ENCODE measurements around the gene INPP4A. TPM values are rescaled to one million over a fixed set of nuclear protein-coding genes. Genes with fewer than 3 reads are reported as not detected.

The INPP4A gene
- total and polyA plus RNA-seq, 2 of the 13 experiments (the other 11 are each of a cell fraction or from before 2014, with no cell fraction given), result 10.1 to 10.9 TPM

- peak; percentile 95 for TF ChIP-seq POGK (CRISPR knock-in tag; conservative IDR thresholded peaks at IDR 0.05)
- peak; percentile 86 for TF ChIP-seq YY1 (IDR thresholded peaks at IDR 0.05; ENCODE audit: insufficient read depth, insufficient replicate concordance, low read depth, low read length)
- no peak for TF ChIP-seq SMARCE1 (IDR thresholded peaks at IDR 0.05; ENCODE audit: borderline replicate concordance)
- peak; percentile 96; the same call in 1 of the 2 replicates for TF ChIP-seq ZNF616 (CRISPR knock-in tag; IDR thresholded peaks at IDR 0.05; ENCODE audit: low read depth)
- peak; percentile 100 for TF ChIP-seq KAT8 (CRISPR knock-in tag; IDR thresholded peaks at IDR 0.05)
- TF ChIP-seq MED1 (CRISPR knock-in tag; IDR thresholded peaks at IDR 0.05), result peak; percentile 86
- no peak for TF ChIP-seq ZFP37 (CRISPR knock-in tag; IDR thresholded peaks at IDR 0.05; ENCODE audit: borderline replicate concordance)
- TF ChIP-seq SNAPC2 (CRISPR knock-in tag; IDR thresholded peaks at IDR 0.05), result peak; percentile 73
- no peak; the same call in 1 of the 2 replicates for TF ChIP-seq ZNF484 (CRISPR knock-in tag; IDR thresholded peaks at IDR 0.05; ENCODE audit: borderline replicate concordance, low read depth)
- TF ChIP-seq PBX2 (CRISPR knock-in tag; IDR thresholded peaks at IDR 0.05), result no peak
- peak; percentile 36; the same call in 1 of the 2 replicates for TF ChIP-seq JUN (CRISPR knock-in tag; IDR thresholded peaks at IDR 0.05)
- TF ChIP-seq MBD4 (IDR thresholded peaks at IDR 0.05; ENCODE audit: borderline replicate concordance, low read length), result no peak
- TF ChIP-seq CHD4 (IDR thresholded peaks at IDR 0.05; ENCODE audit: borderline replicate concordance, low read length), result 0 out of 2 replicates have a peak, but pooled peaks have one; percentile 50
- TF ChIP-seq LRRFIP1 (CRISPR knock-in tag; conservative IDR thresholded peaks at IDR 0.05), result no peak
- TF ChIP-seq ZNF557 (CRISPR knock-in tag; IDR thresholded peaks at IDR 0.05), result peak; percentile 84; the same call in 1 of the 2 replicates
- peak; percentile 67; the same call in 1 of the 2 replicates for TF ChIP-seq ZNF850 (CRISPR knock-in tag; conservative IDR thresholded peaks at IDR 0.05)
- TF ChIP-seq ZFP41 (CRISPR knock-in tag; IDR thresholded peaks at IDR 0.05; ENCODE audit: borderline replicate concordance), result peak; percentile 59; the same call in 1 of the 2 replicates
- no peak; the same call in 1 of the 2 replicates for TF ChIP-seq STAT6 (CRISPR knock-in tag; IDR thresholded peaks at IDR 0.05; ENCODE audit: borderline replicate concordance)
- TF ChIP-seq ZNF570 (CRISPR knock-in tag; IDR thresholded peaks at IDR 0.05; ENCODE audit: borderline replicate concordance), result peak; percentile 62; the same call in 1 of the 2 replicates
- TF ChIP-seq ZNF549 (CRISPR knock-in tag; IDR thresholded peaks at IDR 0.05), result no peak; the same call in 1 of the 2 replicates
These were observed 163.7 kb downstream of the INPP4A start, which contains the start of the genes COA5 and UNC50 (continued) for GRCh38 chr2:98608116-98608961.
